ENCODE measurements around the gene LRRC8B. TPM values are rescaled to one million over a fixed set of nuclear protein-coding genes. Genes with fewer than 3 reads are reported as not detected.

Gene LRRC8B
- total RNA-seq, 1 donor from 2014 or later: 17.7 TPM

GRCh38 chr1:89483757-89484077 is 40.9 kb upstream of the LRRC8B start:
- Mint-ChIP-seq H3K4me3 (ENCODE audit: unreplicated experiment) (no peak overlapping the region), H3K27ac (ENCODE audit: unreplicated experiment) (no peak overlapping the region)
- no peak for TF ChIP-seq CTCF (IDR thresholded peaks at IDR 0.05; ENCODE audit: partially characterized antibody, unreplicated experiment)

DNA sequence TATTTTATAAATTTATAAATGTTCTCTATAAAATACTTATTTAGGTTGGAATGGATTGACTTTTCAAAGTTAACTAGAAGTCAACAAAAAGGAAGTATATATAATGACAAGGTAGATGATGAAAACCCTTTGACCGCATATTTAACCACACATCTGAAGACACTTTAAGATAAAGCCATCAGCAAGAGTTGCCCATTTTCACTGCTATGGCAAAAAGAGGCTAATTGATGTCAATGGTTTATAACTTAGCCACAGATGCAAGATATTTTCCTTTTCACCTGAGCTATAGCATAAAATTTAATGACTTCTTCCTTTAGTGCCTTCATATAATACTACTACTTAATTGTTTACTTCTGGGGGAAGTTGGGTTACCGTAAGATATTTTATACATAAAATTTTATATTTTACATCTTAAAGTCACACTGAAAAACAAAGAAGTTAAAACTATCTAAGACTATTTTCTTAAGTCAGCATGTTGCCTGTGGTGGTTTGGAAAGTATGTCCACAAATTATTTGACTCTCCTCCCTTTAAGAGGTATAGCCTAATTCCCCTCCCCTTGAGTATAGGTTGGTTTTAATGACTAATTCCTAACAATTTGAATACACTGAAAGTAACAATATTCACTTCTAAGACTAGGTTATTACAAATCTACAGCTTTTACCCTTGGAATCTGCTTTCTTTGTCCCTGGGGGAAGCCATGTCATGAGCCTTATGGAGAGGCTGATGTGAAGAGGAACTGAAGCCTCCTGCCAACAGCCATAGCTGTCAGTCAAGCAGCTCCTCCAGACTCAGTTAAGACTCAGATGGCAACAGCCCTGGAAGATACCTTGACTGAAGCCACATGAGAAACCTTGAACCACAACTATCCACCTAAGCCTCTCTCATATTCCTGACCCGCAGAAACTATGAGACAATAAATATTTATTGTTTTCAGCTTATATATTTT is 40.3 kb upstream of the LRRC8B start:
- Mint-ChIP-seq H3K4me3 (ENCODE audit: unreplicated experiment) (no peak overlapping the region), H3K27ac (ENCODE audit: unreplicated experiment) (no peak overlapping the region), H3K36me3 (ENCODE audit: unreplicated experiment) (peaks cover 11% of the 10 kb centered on the region), H3K27me3 (ENCODE audit: unreplicated experiment) (peaks cover 2% of the 10 kb centered on the region), H3K4me1 (ENCODE audit: low read depth, unreplicated experiment) (peaks cover 1% of the 10 kb centered on the region), H3K9me3 (ENCODE audit: unreplicated experiment) (peaks cover 3% of the 10 kb centered on the region)
- DNase-seq: no peak
- TF ChIP-seq CTCF (IDR thresholded peaks at IDR 0.05; ENCODE audit: partially characterized antibody, unreplicated experiment): no peak

More at GRCh38 chr1:89483757-89484077, 40.9 kb upstream of the LRRC8B start:
- Mint-ChIP-seq H3K36me3 (ENCODE audit: unreplicated experiment) (peaks cover 11% of the 10 kb centered on the region), H3K9me3 (ENCODE audit: unreplicated experiment) (peaks cover 3% of the 10 kb centered on the region), H3K4me1 (ENCODE audit: low read depth, unreplicated experiment) (peaks cover 1% of the 10 kb centered on the region), H3K27me3 (ENCODE audit: unreplicated experiment) (peaks cover 2% of the 10 kb centered on the region)
- no peak for DNase-seq

- peaks cover 15% of the 10 kb centered on the region for H3K36me3 Mint-ChIP-seq (ENCODE audit: unreplicated experiment)
- no peaks in the 10 kb centered on the region for H3K9me3 Mint-ChIP-seq (ENCODE audit: unreplicated experiment)
- DNase-seq: no peak
- H3K4me1 Mint-ChIP-seq (ENCODE audit: low read depth, unreplicated experiment): peaks cover 1% of the 10 kb centered on the region
- H3K27me3 Mint-ChIP-seq (ENCODE audit: unreplicated experiment): peaks cover 3% of the 10 kb centered on the region
- H3K27ac Mint-ChIP-seq (ENCODE audit: unreplicated experiment): no peak overlapping the region
- TF ChIP-seq CTCF (IDR thresholded peaks at IDR 0.05; ENCODE audit: partially characterized antibody, unreplicated experiment): no peak
- no peak overlapping the region for H3K4me3 Mint-ChIP-seq (ENCODE audit: unreplicated experiment)
Measured at GRCh38 chr1:89487972-89488371, 36.7 kb upstream of the LRRC8B start.

GRCh38 chr1:89489047-89489729 is 35.4 kb upstream of the LRRC8B start:
- no peak for TF ChIP-seq CTCF (IDR thresholded peaks at IDR 0.05; ENCODE audit: partially characterized antibody, unreplicated experiment)
- Mint-ChIP-seq H3K27ac (ENCODE audit: unreplicated experiment) (no peak overlapping the region), H3K9me3 (ENCODE audit: unreplicated experiment) (no peaks in the 10 kb centered on the region), H3K27me3 (ENCODE audit: unreplicated experiment) (peaks cover 3% of the 10 kb centered on the region), H3K36me3 (ENCODE audit: unreplicated experiment) (peaks cover 18% of the 10 kb centered on the region), H3K4me3 (ENCODE audit: unreplicated experiment) (no peak overlapping the region), H3K4me1 (ENCODE audit: low read depth, unreplicated experiment) (peaks cover 1% of the 10 kb centered on the region)
- DNase-seq: no peak

DNA sequence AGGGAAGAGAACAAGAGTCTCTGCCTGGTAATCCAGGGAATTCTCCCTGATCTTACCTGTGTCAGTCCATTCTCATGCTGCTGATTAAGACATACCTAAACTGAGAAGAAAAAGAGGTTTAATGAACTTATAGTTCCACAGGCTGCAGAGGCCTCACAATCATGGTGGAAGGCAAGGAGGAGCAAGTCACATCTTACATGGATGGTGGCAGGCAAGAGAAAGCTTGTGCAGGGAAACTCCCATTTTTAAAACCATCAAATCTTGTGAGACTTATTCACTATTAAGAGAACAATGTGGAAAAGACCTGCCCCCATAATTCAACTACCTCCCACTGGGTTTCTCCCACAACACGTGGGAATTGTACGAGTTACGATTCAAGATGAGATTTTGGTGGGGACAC is 34.2 kb upstream of the LRRC8B start:
- Mint-ChIP-seq H3K27me3 (ENCODE audit: unreplicated experiment) (peaks cover 3% of the 10 kb centered on the region), H3K27ac (ENCODE audit: unreplicated experiment) (no peak overlapping the region), H3K36me3 (ENCODE audit: unreplicated experiment) (peaks cover 18% of the 10 kb centered on the region), H3K4me3 (ENCODE audit: unreplicated experiment) (no peak overlapping the region), H3K4me1 (ENCODE audit: low read depth, unreplicated experiment) (no peaks in the 10 kb centered on the region), H3K9me3 (ENCODE audit: unreplicated experiment) (no peaks in the 10 kb centered on the region)
- no peak for DNase-seq
- TF ChIP-seq CTCF (IDR thresholded peaks at IDR 0.05; ENCODE audit: partially characterized antibody, unreplicated experiment): no peak

Measured in glutamatergic neuron (in vitro differentiated cells).